IPS-11a (cell line): ENCODE results near the gene BDH1.

Experiments
- H3K4me3 ChIP-seq: one replicate; pipeline ENCODE4 v1.5.1; 2013; ENCODE audit warnings: low read depth, low read length, control low read depth

The BDH1 gene

GRCh38 chr3:197507541-197507940 is 48.2 kb downstream of the BDH1 start:
- no peak overlapping the region for H3K4me3 ChIP-seq

GRCh38 chr3:197507081-197507480 is 48.7 kb downstream of the BDH1 start:
- no peak overlapping the region for H3K4me3 ChIP-seq

GRCh38 chr3:197505796-197506548 is 49.8 kb downstream of the BDH1 start:
- H3K4me3 ChIP-seq: no peak overlapping the region

- H3K4me3 ChIP-seq: no peak overlapping the region
These were observed 51.1 kb downstream of the BDH1 start for GRCh38 chr3:197504641-197505121.

GRCh38 chr3:197504229-197504628 is 51.5 kb downstream of the BDH1 start:
- no peak overlapping the region for H3K4me3 ChIP-seq

GRCh38 chr3:197503652-197504051 is 52.1 kb downstream of the BDH1 start:
- no peak overlapping the region for H3K4me3 ChIP-seq

- no peak overlapping the region for H3K4me3 ChIP-seq
These were observed 53.7 kb downstream of the BDH1 start for GRCh38 chr3:197501879-197502620.

- H3K4me3 ChIP-seq: no peak overlapping the region
These were observed 54.3 kb downstream of the BDH1 start for GRCh38 chr3:197501496-197501878.

- no peak overlapping the region for H3K4me3 ChIP-seq
These were observed 55.0 kb downstream of the BDH1 start for GRCh38 chr3:197500812-197501211.

- no peak overlapping the region for H3K4me3 ChIP-seq
These were observed 56.3 kb downstream of the BDH1 start for GRCh38 chr3:197499427-197499826.

- no peak overlapping the region for H3K4me3 ChIP-seq
These were observed 57.1 kb downstream of the BDH1 start for GRCh38 chr3:197498499-197499241.

- no peak overlapping the region for H3K4me3 ChIP-seq
These were observed 59.0 kb downstream of the BDH1 start for GRCh38 chr3:197496746-197497125.

- H3K4me3 ChIP-seq: no peak overlapping the region
These were observed 59.6 kb downstream of the BDH1 start for GRCh38 chr3:197495999-197496745.

- H3K4me3 ChIP-seq: no peak overlapping the region
These were observed 60.3 kb downstream of the BDH1 start for GRCh38 chr3:197495499-197495898.

GRCh38 chr3:197495059-197495455 is 60.7 kb downstream of the BDH1 start:
- no peak overlapping the region for H3K4me3 ChIP-seq

GRCh38 chr3:197494366-197495058 is 61.3 kb downstream of the BDH1 start:
- no peak overlapping the region for H3K4me3 ChIP-seq

GRCh38 chr3:197493049-197493448 is 62.7 kb downstream of the BDH1 start:
- no peak overlapping the region for H3K4me3 ChIP-seq

- no peak overlapping the region for H3K4me3 ChIP-seq
These were observed 63.7 kb downstream of the BDH1 start for GRCh38 chr3:197491923-197492664.

- H3K4me3 ChIP-seq: no peak overlapping the region
These were observed 64.3 kb downstream of the BDH1 start for GRCh38 chr3:197491478-197491877.
